Stimulated activated CD4-positive, alpha-beta T cell treated with anti-CD3 and anti-CD28 coated beads, Interleukin-1b, Interleukin-23, amount 100 ng/mL, for 48 hours (primary cell): ENCODE data around the gene EGFL8.
"Not testable (repeated sequence)": the region's sequence is repeated elsewhere in the genome, so short reads cannot be mapped to it uniquely, and the experiment has no call there.

Source experiments
- DNase-seq: peaks from one replicate; pipeline ENCODE4 v3.0.0-alpha.2; 2020

The EGFL8 gene

DNA sequence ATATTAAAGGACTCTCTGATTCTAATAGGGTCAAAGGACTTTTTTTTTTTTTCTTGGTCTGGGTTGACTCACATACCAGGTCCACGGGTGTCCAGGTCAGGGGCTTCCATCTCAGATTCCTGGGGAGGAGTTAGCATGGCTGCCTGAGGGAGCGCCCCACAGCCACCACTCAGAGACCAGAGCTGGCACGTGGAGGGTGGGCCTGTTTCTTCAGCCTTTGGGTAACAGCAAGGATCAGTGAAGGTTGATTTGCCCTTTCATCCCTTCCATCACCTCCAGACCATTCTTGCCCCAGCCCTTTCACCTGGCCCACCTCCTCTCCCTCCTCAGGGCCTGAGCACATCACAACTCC, 33.9 kb downstream of the EGFL8 start:
- no peak for DNase-seq

GRCh38 chr6:32198866-32199265, 34.5 kb downstream of the EGFL8 start:
- no peak for DNase-seq

- DNase-seq, result no peak
These were observed 36.5 kb downstream of the EGFL8 start for GRCh38 chr6:32200711-32201475.

DNA sequence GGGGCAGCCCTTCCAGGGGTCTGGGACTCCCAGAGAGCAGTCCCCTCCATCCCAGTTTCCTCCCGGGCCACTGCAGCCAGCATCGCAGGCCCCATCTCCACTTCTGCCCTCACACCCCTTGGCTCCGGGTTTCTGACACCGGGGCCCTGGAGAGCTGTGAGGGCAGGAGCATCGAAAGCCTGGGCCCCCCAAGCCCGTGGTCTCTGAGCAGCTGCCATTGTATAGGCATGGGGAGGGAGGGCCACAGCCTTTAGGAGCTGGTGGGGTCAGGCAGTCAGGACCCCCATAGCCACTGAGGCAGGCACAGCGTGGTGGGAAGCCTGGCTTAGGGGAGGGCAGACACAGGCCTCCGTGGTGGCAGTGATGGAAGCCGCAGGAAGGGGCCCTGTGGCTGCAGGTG, 37.8 kb downstream of the EGFL8 start:
- no peak for DNase-seq

DNA sequence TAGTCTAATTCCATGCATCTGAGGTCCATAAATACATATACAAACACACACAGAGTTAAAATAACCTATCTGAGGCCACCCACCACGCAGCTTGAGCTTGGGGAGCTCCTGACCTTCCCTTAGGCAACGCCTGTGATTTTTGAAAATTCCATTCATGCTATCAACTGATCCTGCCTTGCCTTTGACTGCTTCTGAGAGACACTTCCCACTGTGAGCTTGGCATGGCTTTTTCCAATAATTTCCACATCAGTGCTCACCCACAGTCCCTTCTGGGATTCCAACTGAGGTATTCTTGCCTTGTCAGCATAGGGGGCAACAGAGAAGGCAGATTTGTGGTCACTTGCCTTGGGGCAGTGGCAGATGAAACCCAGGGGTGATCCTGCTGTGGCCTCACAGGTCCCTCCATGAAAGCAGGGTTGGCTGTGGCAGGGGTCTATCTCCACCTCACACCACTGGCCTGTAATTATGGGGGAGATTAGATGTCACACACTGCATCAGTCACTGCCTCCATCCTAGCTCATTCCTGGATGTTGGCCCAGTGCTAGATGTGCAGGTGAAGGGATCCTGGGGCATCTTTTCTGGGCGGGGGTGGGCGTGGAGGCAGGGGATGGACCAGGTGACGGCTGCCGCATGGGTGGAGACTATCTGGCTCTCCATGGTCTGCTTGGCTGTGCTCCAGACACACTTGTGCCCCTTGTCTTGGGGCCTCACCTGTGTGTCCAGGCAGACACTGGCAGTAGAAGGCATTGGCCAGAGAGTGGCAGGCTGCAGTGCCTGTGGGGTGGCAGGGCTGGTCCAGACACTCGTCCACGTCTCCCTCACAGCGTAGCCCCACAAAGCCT, 39.3 kb downstream of the EGFL8 start:
- no peak for DNase-seq

DNA sequence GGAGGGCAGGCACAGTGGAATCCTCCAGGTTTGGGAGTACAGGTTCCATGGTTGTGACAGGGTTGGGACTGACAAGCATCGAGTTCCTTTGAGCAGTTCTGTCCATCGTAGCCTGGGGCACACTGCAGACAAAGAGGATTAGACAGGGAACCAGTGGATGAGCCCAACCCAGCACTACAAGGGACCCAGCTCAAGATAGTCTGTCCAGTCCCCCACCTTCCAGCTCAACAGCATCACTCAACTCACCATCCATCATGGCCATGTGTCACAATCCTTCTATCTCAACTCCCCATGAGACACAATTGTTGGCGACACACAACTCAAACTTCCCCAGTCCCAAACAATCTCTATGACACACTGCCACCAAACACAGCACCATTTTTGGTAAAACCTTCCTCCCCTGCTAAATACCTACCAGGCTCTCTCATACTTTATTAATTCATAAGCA, 39.9 kb downstream of the EGFL8 start:
- DNase-seq, result no peak

GRCh38 chr6:32208996-32209395, 44.6 kb downstream of the EGFL8 start:
- DNase-seq, result no peak

DNA sequence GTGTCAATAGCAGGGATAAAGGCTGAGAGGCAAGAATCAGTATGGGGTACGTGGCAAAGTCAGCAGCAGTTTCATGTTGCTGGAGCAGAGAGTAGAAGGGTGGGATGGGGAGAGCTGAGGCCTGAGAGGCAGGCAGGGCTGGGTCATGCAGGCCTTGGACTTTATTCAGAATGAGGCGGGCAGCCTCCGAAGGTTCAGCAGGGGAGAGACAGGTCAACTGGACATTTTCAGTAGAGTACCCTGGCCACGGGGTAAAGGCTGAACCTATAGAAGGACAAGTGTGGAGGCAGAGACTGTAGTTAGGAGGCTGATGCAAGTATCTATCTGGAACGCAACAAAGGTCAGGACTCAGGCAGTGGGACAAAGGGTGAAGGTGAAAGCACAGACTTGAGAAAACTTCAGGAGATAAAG, 45.8 kb downstream of the EGFL8 start:
- DNase-seq, result no peak

- not testable (repeated sequence) for DNase-seq
These were observed 47.0 kb downstream of the EGFL8 start for GRCh38 chr6:32211432-32211831.

- no peak for DNase-seq
These were observed 47.8 kb downstream of the EGFL8 start for GRCh38 chr6:32212076-32212760.

GRCh38 chr6:32213649-32214048, 49.3 kb downstream of the EGFL8 start:
- DNase-seq, result no peak

- DNase-seq, result no peak
These were observed 49.7 kb downstream of the EGFL8 start for GRCh38 chr6:32214126-32214525.

DNA sequence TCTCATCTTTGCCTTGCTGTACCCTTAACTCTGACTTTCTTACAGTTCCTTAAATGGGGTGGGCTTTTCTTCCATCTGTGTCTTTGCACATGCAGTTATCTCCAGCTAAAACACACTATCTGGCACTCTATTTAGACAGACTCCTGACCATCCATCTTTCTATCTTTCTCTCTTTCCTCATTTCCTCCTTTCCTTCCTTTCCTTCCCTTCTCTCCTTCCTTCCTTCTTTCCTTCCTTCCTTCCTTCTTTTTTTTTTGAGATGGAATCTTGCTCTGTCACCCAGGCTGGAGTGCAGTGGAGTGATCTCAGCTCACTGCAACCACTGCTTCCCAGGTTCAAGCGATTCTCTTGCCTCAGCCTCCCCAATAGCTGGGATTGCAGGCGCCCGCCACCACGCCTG, 51.2 kb downstream of the EGFL8 start:
- no peak for DNase-seq

- DNase-seq, result no peak
These were observed 51.9 kb downstream of the EGFL8 start for GRCh38 chr6:32216285-32216684.

GRCh38 chr6:32216998-32217397, 52.6 kb downstream of the EGFL8 start:
- no peak for DNase-seq
